Measurements from ENCODE around the gene TMEFF2.

GRCh38 chr2:192190474-192190873 lies 4.3 kb downstream of the TMEFF2 start:
- TF ChIP-seq POLR2A (IDR thresholded peaks at IDR 0.05) (no peak), CTCF (IDR thresholded peaks at IDR 0.05) (no peak)
